ENCODE measurements around the gene MYH9.

- no peak for TF ChIP-seq REST (IDR thresholded peaks at IDR 0.05; ENCODE audit: low read depth, low read length)
- no peak for TF ChIP-seq MXI1 (IDR thresholded peaks at IDR 0.05; ENCODE audit: low read depth, low read length)
- no peak for TF ChIP-seq RFX5 (IDR thresholded peaks at IDR 0.05; ENCODE audit: low read length)
- TF ChIP-seq SMC3 (IDR thresholded peaks at IDR 0.05; ENCODE audit: low read depth, low read length): no peak
- no peak for TF ChIP-seq CTCF (IDR thresholded peaks at IDR 0.05)
These were observed 103.6 kb downstream of the MYH9 start for GRCh38 chr22:36284171-36284571.

Data from SK-N-SH (cell line).